ENCODE results near the gene NRIP1.

DNA sequence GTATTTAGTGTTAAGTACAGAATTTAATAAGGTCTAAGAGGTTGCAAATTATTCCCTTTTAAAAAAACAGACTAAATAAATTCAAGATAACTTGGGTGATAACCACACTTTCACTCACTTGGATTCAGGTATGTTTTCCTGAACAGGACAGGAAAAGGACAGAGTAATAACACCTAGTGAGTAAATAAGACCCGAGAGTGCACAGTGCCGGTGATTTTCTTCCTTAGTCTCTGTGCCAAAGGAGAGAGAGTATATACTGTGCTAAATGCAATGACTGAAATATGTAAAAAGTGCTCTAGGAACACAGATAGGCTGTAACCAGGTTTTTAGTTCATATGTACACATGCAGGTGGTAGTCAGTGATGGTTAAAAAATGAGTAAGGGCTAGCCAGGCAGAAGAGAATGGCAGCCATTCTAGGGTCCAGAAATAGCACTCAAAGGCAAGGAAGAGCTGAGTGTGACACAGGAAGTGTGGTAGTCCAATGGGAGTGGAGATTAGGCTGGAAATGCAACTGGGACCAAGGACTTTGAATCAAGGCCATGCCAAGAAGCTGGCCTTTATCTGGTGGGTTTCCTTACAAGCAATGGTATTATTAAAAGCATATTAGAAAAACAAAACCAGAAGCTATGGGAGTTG is 58.1 kb downstream of the NRIP1 start:
- TF ChIP-seq YY1 (IDR thresholded peaks at IDR 0.05; ENCODE audit: low read depth) (no peak), CREB1 (IDR thresholded peaks at IDR 0.05; ENCODE audit: low read depth) (no peak), TCF12 (IDR thresholded peaks at IDR 0.05; ENCODE audit: low read depth) (no peak)
